GM12878 (cell line): ENCODE results near the gene KPNA1. TPM values are rescaled to one million over a fixed set of nuclear protein-coding genes. Genes with fewer than 3 reads are reported as not detected.
A peak's percentile ranks its signal among the peaks of the same experiment; 100 is the strongest.

ENCODE experiments used
- BACH1 ChIP-seq: fragments of 450-650 bp; IDR thresholded peaks from 2 replicates; pipeline ENCODE4 v1.6.1; 2017; ENCODE audit warnings: mild to moderate bottlenecking, borderline replicate concordance
- BMI1 ChIP-seq: fragments of 450-650 bp; IDR thresholded peaks from 2 replicates; pipeline ENCODE4 v1.6.1; 2016; ENCODE audit warnings: mild to moderate bottlenecking, moderate library complexity, borderline replicate concordance
- CBX3 ChIP-seq: fragments of 200-600 bp; sonication (generic); IDR thresholded peaks from 2 replicates; pipeline ENCODE4 v1.6.1; 2016; ENCODE audit warnings: low read depth, borderline replicate concordance
- ETV6 ChIP-seq, 2 experiments: fragments of 450-650 bp in 1 of 2; IDR thresholded peaks in 1 of 2; conservative IDR thresholded peaks in 1 of 2; 2 replicates each; pipeline ENCODE4 v1.6.1; 2014; ENCODE audit warnings: antibody characterized with exemption in 1 of 2, borderline replicate concordance in 1 of 2, low read depth in 1 of 2, mild to moderate bottlenecking in 1 of 2, moderate library complexity in 1 of 2
- HCFC1 ChIP-seq: fragments of 150-350 bp; IDR thresholded peaks from 2 replicates; pipeline ENCODE4 v1.6.1; 2014; ENCODE audit warnings: low read length
- IKZF1 ChIP-seq: fragments of 450-650 bp; conservative IDR thresholded peaks from 2 replicates; pipeline ENCODE4 v1.6.1; 2017; ENCODE audit warnings: antibody characterized with exemption, mild to moderate bottlenecking
- JUNB ChIP-seq: IDR thresholded peaks from 2 replicates; pipeline ENCODE4 v1.6.1; 2016; ENCODE audit warnings: antibody characterized with exemption, mild to moderate bottlenecking
- KLF5 ChIP-seq: fragments of 450-650 bp; IDR thresholded peaks from 2 replicates; pipeline ENCODE4 v1.6.1; 2014; ENCODE audit warnings: mild to moderate bottlenecking; ENCODE audit not compliant: partially characterized antibody
- MYB ChIP-seq: fragments of 150-350 bp; IDR thresholded peaks from 2 replicates; pipeline ENCODE4 v1.6.1; 2014; ENCODE audit warnings: mild to moderate bottlenecking, low read depth, low read length, borderline replicate concordance
- NFYB ChIP-seq: IDR thresholded peaks from 2 replicates; pipeline ENCODE4 v1.6.1; 2011; ENCODE audit warnings: low read depth, mild to moderate bottlenecking, low read length, improper control_type of control experiment, moderate library complexity; ENCODE audit not compliant: insufficient read depth
- POLR2AphosphoS5 ChIP-seq: IDR thresholded peaks from 2 replicates; pipeline ENCODE4 v1.6.1; 2011; ENCODE audit warnings: mild to moderate bottlenecking, low read length, inconsistent platforms
- STAT1 ChIP-seq: fragments of 450-650 bp; conservative IDR thresholded peaks from 2 replicates; pipeline ENCODE4 v1.6.1; 2014; ENCODE audit warnings: antibody characterized with exemption, mild to moderate bottlenecking
- SUPT20H ChIP-seq: IDR thresholded peaks from 2 replicates; pipeline ENCODE4 v1.6.1; 2011; ENCODE audit warnings: low read depth, mild to moderate bottlenecking, low read length, moderate library complexity, borderline replicate concordance; ENCODE audit not compliant: control insufficient read depth
- TARDBP ChIP-seq: IDR thresholded peaks from 2 replicates; pipeline ENCODE4 v1.6.1; 2016; ENCODE audit warnings: borderline replicate concordance
- USF2 ChIP-seq: IDR thresholded peaks from 2 replicates; pipeline ENCODE4 v1.6.1; 2011; ENCODE audit warnings: low read depth, low read length, improper control_type of control experiment, borderline replicate concordance
- ZBED1 ChIP-seq: IDR thresholded peaks from 2 replicates; pipeline ENCODE4 v1.6.1; 2016; ENCODE audit warnings: borderline replicate concordance
- polyA plus RNA-seq, 11 experiments: library from polyadenylated mRNA; depleted of rRNA in 4 of 11; unstranded in 6 of 11; stranded (reverse) in 5 of 11; fragments of >200 nt; fragmentation: Nextera tagmentation in 4 of 11; fragmentation: Illumina TruSeq in 1 of 11; extraction: Ambion mirVana in 4 of 11; extraction: Trizol in 1 of 11; gene quantifications; 1 replicate in 1 of 11; 2 replicates in 10 of 11; pipeline versions ENCODE4 v1.2.1 to v1.2.3, GENCODE V29; 2011 to 2016; ENCODE audit warnings: inconsistent platforms in 2 of 11, missing spikeins in 2 of 11, low read depth in 1 of 11
- total RNA-seq, 4 experiments: library from RNA; depleted of rRNA in 3 of 4; stranded (reverse); fragments of >200 nt in 3 of 4; fragmentation: Illumina TruSeq in 1 of 4; extraction: Trizol in 1 of 4; gene quantifications; 2 replicates each; pipeline versions ENCODE4 v1.2.1 to v1.2.3, GENCODE V29; 2013 to 2021
- TF ChIP-seq, protein P1 (sequence below): IDR thresholded peaks from 2 replicates; pipeline ENCODE4 v1.6.1; 2011; ENCODE audit warnings: mild to moderate bottlenecking, low read depth, low read length, moderate library complexity; ENCODE audit not compliant: insufficient replicate concordance
- TF ChIP-seq, protein P2 (sequence below): fragments of 450-650 bp; formaldehyde crosslinking; IDR thresholded peaks from 2 replicates; pipeline ENCODE4 v1.4.0; 2020; ENCODE audit warnings: mild to moderate bottlenecking, moderate library complexity
- TF ChIP-seq, protein P3 (sequence below): IDR thresholded peaks from 2 replicates; pipeline ENCODE4 v1.6.1; 2012; ENCODE audit warnings: low read depth, low read length, improper control_type of control experiment
- TF ChIP-seq, protein P4 (sequence below): IDR thresholded peaks from 2 replicates; pipeline ENCODE4 v1.6.1; 2012; ENCODE audit warnings: low read length, inconsistent platforms

Gene KPNA1
- total and polyA plus RNA-seq, 10 of the 15 experiments (the other 5 are each of a cell fraction or from before 2014, with no cell fraction given) = 8.5 to 52.7 (median 41.0) TPM

DNA sequence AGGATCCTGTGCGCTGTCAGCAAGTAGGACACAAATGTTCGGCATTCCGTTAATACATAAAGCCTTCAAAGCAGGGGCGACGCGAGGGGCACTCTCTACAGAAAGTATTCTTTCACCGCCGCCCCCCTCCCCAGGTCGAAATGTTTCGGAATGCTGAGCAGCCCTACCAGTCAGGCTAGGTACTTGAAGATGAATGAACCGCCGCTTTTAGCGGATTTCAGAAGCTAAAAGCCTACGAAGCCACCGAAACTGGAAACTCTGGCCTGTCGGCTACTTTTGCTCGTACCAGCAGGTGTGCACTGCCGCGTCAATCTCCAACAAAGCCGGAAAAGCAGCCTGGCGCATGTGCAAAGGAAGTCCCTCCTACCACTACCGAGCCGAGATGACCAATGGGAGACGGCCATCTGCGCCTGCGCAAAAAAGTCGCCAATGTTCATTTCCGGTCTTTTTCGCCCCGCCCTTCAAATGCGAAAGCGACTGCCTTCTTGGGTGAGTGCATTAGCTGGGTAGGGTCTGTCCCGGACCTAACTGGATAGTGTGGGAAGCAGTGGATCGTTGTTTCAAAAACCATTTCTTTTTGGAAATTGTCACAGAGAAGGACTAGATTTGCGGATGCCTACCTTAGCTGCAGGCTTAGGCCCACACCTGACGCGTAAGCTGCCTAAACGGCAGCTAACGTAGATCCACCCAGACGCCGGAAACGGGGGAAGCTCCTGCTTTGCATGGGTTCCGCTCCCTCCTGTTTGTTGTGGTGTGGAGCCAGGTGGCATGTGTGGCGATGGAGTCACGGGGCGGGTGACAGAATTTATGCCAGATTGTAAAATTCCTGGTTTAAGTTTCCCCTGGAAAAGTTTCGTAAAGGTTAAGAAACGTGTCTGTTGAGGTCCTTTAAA lies 98.7 kb downstream of the KPNA1 start, which contains the start of gene WDR5B (continued):
- TF ChIP-seq NFYB (peak; percentile 30; the same call in 1 of the 2 replicates), SUPT20H (no peak), BMI1 (no peak), KLF5 (peak; percentile 93), JUNB (no peak), TARDBP (peak; percentile 29; the same call in 1 of the 2 replicates), HCFC1 (peak; percentile 48; the same call in 1 of the 2 replicates), MYB (no peak), ETV6 (conservative IDR thresholded peaks at IDR 0.05 in 1 of 2, IDR thresholded peaks at IDR 0.05 in 1 of 2; ENCODE audit: borderline replicate concordance in 1 of 2, low read depth in 1 of 2) (no peak; a peak in 3 of 4 replicates), ZBED1 (peak; percentile 59; the same call in 1 of the 2 replicates), USF2 (no peak; the same call in 1 of the 2 replicates), POLR2AphosphoS5 (peak; percentile 97), CBX3 (no peak), STAT1 (peak; percentile 92; the same call in 1 of the 2 replicates), BACH1 (peak; percentile 60), IKZF1 (peak; percentile 81)
- TF ChIP-seq, protein P1, sequence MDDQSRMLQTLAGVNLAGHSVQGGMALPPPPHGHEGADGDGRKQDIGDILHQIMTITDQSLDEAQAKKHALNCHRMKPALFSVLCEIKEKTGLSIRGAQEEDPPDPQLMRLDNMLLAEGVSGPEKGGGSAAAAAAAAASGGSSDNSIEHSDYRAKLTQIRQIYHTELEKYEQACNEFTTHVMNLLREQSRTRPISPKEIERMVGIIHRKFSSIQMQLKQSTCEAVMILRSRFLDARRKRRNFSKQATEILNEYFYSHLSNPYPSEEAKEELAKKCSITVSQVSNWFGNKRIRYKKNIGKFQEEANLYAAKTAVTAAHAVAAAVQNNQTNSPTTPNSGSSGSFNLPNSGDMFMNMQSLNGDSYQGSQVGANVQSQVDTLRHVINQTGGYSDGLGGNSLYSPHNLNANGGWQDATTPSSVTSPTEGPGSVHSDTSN = peak; percentile 87
- TF ChIP-seq, protein P2, sequence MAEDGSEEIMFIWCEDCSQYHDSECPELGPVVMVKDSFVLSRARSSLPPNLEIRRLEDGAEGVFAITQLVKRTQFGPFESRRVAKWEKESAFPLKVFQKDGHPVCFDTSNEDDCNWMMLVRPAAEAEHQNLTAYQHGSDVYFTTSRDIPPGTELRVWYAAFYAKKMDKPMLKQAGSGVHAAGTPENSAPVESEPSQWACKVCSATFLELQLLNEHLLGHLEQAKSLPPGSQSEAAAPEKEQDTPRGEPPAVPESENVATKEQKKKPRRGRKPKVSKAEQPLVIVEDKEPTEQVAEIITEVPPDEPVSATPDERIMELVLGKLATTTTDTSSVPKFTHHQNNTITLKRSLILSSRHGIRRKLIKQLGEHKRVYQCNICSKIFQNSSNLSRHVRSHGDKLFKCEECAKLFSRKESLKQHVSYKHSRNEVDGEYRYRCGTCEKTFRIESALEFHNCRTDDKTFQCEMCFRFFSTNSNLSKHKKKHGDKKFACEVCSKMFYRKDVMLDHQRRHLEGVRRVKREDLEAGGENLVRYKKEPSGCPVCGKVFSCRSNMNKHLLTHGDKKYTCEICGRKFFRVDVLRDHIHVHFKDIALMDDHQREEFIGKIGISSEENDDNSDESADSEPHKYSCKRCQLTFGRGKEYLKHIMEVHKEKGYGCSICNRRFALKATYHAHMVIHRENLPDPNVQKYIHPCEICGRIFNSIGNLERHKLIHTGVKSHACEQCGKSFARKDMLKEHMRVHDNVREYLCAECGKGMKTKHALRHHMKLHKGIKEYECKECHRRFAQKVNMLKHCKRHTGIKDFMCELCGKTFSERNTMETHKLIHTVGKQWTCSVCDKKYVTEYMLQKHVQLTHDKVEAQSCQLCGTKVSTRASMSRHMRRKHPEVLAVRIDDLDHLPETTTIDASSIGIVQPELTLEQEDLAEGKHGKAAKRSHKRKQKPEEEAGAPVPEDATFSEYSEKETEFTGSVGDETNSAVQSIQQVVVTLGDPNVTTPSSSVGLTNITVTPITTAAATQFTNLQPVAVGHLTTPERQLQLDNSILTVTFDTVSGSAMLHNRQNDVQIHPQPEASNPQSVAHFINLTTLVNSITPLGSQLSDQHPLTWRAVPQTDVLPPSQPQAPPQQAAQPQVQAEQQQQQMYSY (CRISPR knock-in tag) = no peak
- TF ChIP-seq, protein P3, sequence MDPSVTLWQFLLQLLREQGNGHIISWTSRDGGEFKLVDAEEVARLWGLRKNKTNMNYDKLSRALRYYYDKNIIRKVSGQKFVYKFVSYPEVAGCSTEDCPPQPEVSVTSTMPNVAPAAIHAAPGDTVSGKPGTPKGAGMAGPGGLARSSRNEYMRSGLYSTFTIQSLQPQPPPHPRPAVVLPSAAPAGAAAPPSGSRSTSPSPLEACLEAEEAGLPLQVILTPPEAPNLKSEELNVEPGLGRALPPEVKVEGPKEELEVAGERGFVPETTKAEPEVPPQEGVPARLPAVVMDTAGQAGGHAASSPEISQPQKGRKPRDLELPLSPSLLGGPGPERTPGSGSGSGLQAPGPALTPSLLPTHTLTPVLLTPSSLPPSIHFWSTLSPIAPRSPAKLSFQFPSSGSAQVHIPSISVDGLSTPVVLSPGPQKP = peak; percentile 77; the same call in 1 of the 2 replicates
- TF ChIP-seq, protein P4, sequence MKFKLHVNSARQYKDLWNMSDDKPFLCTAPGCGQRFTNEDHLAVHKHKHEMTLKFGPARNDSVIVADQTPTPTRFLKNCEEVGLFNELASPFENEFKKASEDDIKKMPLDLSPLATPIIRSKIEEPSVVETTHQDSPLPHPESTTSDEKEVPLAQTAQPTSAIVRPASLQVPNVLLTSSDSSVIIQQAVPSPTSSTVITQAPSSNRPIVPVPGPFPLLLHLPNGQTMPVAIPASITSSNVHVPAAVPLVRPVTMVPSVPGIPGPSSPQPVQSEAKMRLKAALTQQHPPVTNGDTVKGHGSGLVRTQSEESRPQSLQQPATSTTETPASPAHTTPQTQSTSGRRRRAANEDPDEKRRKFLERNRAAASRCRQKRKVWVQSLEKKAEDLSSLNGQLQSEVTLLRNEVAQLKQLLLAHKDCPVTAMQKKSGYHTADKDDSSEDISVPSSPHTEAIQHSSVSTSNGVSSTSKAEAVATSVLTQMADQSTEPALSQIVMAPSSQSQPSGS = peak; percentile 35; the same call in 1 of the 2 replicates
